Sciatic nerve (tissue), 2 donors: ENCODE results near the gene KLHL26. TPM values are rescaled to one million over a fixed set of nuclear protein-coding genes. Genes with fewer than 3 reads are reported as not detected.

Source experiments
- ATAC-seq: fragments of 200-7000 bp; cut with Tn5 transposase; one replicate; pipeline ENCODE4 v1.9.1; 2020; ENCODE audit warnings: mild to moderate bottlenecking, moderate library complexity
- DNase-seq: peaks from one replicate; pipeline ENCODE4 v3.0.0-alpha.2; 2020; ENCODE audit warnings: low spot score
- intact Hi-C: fragments of 100-400 bp; cut with DNase I; formaldehyde crosslinking; loops from one replicate; pipeline ENCODE4 v1.14.2; 2022
- total RNA-seq: library from RNA; stranded (reverse); fragmentation: NEBNext Ultra II Directional; extraction: Animal tissue kit (Norgen Biotek cat#: 25700); gene quantifications from one replicate; pipeline ENCODE4 v1.2.1, GENCODE V29; 2021
- donor health status: DM: no; HTN: no; CAD: no.
- donor health status: DM: no; HTN: no; CAD: no.

The KLHL26 gene
- total RNA-seq, 1 donor from 2014 or later, result 26.1 TPM

DNA sequence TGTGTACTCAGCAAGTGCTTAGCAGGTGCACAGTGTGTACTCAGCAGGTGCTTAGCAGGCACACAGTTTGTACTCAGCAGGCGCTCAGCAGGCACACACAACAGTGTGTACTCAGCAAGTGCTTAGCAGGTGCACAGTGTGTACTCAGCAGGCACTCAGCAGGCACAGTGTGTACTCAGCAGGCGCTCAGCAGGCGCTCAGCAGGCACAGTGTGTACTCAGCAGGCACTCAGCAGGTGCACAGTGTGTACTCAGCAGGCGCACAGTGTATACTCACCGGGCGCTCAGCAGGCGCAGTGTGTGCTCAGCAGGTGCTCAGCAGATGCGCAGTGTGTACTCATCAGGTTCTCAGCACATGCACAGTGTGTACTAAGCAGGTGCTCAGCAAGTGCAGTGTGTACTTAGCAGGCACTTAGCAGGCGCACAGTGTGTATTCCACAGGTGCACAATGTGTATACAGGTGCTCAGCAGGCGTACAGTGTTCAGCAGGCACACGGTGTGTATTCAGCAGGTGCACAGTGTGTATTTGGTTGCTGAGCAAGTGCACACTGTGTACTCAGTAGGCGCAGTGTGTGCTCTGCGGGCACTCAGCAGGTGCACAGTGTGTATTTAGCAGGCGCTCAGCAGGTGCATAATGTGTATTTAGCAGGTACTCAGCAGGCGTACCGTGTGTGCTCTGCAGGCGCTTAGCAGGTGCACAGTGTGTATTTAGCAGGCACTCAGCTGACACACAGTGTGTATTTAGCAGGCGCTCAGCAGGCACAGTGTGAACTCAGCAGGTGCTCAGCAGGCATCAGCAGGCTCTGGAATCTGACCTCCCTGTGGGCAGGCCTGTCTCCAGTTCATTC, 61.7 kb downstream of the KLHL26 start:
- ATAC-seq, result no peak
- intact Hi-C loops, result no loop called here
- DNase-seq, result no peak

DNA sequence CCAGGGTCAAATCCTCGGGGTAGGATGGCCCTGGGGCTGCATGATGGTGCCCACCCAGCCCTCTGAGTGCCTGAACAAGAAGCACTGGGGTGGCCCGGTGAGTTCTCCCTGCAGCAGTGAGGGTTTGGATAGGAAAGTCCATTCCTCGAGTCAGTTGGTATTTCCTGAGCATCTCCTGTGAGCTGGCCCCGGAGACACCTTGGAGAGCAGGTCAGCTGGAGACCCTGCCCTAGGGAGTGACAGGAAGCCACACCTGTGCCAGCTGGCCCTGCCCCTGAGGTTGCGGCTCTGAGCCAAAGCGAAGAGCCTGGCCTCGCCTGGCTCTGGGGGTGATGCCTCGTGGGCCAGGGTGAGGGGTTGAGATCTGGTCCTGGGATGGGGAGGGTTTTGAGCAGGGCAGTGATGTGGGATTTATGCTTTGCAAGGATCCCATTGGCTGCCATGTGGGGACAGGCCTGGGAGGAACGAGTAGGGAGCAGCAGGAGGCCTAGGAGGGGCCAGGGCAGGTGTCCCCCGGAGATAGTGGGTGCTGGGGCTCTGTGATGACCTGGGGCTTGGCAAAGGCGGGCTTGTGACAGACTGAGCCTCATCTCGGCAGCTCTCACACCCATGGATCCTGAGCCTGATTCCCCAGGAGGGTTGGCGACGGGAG, 62.7 kb downstream of the KLHL26 start:
- no peak for DNase-seq
- no peak for ATAC-seq
- intact Hi-C loops, result loop anchor here (1.0 kb wide), 1 partner anchor 242 kb away; no protein-coding TSS in a partner anchor

DNA sequence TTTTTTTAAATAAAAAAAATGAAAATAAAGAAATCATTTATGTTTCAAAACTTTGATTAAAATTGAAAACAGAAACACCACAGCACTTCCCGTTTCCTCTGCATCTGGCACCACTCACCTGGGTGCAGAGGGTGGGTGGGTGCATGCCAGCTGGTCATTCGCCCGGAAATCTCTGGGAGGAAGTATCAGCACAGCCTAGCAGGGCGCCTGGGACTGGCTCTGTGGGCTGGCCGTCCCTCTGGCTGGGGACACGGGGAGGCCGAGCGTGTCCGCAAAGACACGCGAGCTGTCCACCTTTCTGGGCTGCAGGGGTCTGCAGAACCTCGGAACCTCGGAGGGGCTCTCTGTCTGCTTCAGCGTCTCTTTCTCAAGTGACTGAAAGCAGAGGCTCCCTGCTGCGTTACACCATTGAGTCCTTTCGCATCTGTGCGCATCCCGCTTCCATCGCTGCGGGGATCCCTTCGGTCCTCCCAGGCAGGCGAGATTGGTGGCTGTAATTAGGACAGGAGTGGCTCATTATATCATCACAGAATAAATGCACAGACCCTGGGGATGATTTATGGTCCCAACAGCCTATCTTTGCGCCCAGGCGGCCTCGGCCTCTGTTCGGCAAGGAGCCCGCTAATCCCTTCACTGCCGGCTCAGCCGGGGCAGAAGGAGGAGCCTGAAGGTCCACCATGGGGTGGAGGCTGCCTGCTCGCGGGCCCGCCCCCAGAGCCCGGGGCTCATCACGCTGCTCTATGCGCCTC, 63.8 kb downstream of the KLHL26 start:
- ATAC-seq, result peak; percentile 92
- intact Hi-C loops, result loop anchor here (1.0 kb wide), 1 partner anchor 243 kb away; no protein-coding TSS in a partner anchor
- DNase-seq, result peak; percentile 85

DNA sequence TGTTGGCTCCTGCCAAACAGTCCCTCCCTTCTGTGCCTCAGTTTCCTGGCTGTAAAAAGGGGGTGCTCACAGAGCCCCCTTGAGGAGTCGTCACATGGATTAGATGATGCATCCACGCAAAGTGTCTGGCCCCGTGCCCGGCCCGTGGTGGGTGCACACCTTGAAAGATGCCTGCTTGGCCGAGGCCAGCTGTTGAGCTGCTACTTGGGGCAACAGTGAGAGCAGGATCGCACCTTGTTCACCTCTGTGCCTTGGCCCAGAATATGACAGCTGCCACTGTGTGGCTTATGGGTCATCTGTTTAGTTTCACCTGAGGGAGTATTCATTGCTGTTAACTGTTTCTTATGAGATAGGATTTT, 64.4 kb downstream of the KLHL26 start:
- ATAC-seq (no peak), DNase-seq (no peak)
- intact Hi-C loops, result no loop called here

DNA sequence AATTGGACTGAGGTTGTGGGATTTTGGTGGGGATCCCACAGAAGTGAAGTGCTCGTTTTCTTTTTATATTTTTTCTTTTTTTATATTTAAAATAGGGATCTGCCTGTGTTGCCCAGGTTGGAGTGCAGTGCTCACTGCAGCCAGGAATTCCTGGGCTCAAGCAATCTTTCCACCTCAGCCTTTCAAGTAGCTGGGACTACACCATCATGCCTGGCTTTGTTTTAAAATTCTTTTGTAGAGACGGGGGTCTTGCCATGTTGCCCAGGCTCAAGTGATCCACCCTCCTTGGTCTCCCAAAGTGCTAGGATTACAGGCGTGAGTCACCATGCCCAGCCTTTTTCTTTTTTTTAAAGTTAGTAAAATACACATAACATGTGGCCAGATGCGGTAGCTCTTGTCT, 67.2 kb downstream of the KLHL26 start:
- DNase-seq (no peak), ATAC-seq (no peak)
- intact Hi-C loops, result no loop called here

DNA sequence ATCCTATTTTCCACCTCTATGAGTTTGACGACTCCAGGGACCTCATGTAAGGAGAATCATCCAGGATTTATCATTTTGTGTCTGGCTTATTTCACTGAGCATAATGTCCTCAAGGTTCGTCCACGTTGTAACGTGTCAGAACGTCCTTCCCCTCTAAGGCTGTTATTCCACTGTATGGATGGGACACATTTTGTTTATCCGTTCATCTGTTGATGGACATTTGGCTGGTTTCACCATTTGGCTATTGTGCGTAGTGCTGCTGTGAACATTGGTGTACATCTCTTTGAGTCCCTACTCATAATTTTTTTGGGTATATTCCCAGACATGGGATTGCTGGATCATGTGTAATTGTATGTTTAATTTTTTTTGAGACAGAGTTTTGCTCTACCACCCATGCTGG, 68.1 kb downstream of the KLHL26 start:
- intact Hi-C loops, result no loop called here
- DNase-seq, result no peak
- ATAC-seq, result no peak

DNA sequence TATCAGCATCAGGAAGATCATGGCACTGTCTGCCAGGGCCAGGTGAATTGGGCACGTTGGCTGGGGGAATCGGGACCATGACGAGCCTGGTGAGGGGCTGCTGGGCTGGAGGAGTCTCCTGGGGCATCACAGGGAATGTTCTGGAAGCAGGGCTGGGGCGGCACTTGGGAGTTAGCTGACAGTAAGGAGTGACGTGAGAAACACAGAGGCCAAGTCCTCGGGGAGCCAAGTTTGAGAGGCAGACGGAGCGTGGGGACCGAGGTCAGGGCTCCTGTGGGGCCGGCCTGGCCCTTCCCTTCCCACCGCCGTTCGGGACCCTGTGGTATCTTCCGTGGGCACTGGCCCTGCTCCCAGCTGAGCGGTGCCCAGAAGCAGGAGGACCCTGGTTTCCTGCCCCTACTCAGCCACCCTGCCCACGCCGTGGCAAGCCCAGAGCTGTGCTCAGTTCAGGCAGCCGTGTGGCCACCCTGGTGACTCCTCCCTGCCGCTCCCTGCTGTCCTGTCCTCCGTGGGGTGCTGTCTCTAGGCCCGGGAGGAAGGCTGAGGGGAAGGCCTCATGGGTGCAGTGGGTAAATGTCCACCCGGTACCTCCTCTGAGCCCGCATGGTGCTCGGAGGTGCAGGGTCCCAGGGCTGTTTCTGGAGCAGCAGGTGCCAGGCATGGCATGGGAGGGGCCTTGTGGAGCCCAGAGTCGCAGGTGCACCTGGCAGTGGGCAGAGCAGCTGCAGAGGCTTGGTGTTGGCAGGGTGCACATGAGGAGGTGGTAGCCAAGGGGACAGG, 71.8 kb downstream of the KLHL26 start:
- intact Hi-C loops, result no loop called here
- DNase-seq, result no peak
- peak; percentile 6 for ATAC-seq

DNA sequence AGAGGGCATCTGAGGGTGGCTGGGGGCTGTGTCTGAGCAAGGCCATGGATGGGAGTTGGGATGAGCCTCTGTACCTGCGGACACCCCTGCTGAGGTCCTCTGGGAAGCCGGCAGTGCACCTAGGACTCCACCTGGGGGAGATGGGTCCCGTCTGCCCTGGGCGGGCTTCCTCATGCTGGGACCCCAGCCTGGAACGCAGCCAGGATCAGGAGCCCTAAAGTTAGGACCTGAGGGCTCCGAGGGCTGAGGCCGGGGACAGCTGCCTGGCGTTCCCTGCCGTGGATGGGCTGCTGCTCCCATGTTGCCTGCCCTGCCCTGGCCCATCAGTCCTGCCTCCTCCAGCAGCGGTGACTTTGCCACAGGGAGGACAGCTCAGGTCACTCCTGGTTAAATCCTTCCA, 72.7 kb downstream of the KLHL26 start:
- no peak for ATAC-seq
- no peak for DNase-seq
- intact Hi-C loops, result no loop called here

DNA sequence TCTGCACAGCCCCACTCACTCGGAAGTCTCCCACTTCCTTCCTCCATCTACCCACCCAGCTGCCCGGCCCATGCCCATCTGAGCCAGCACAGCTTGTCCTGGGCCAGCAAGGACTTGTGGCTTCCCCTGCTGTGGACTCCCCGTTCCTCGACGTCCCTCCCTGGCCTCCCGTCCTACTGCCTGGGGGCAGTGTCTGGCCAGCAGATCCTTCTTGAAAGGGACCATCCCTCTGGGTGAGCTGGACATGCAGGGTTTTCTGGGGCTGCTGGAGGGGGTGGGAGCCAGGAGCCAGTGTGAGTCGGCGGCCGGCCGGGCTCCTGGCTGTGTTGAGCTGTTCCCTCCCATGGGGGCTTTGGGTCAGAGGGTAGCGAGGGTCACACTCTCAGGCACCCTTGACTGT, 73.4 kb downstream of the KLHL26 start:
- DNase-seq (no peak), ATAC-seq (no peak)
- intact Hi-C loops, result no loop called here

DNA sequence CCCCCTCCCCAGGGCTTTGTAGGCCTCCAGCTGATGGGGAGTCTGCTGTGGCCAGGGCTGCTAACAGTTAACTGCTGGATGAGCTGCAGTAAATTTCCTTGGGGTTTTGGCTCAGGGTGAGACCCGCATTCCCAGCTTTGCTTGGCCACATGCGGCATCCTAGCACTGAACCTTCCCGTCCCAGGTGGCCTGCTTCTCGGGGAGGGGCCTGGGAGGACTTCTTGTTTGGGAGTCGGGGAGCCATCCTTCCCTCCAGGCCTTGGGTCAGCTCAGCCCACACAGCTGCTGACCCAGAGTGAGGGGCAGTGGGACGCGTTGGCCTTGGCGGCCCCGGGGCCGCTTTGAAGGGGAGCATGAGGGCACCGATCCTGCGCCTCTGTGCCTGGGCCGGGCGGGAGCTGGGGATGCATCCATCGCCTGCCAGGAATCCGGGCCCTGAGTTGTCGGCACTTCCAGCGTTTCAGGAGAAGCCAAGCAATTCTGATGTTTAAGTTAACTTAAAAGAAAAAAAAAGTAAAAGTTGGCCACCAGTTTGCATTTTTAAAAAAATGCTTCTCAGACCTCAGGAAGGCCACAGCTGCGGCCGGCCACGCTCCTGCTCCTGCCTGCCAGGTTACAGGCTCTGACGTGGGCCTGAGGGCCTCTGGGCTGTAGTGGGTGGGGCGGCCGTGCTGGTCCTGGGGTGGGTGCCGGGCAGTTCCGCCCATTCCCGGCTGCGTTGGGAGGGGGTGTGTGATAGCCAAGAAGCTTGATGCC, 74.3 kb downstream of the KLHL26 start:
- DNase-seq, result peak; percentile 83
- intact Hi-C loops, result no loop called here

DNA sequence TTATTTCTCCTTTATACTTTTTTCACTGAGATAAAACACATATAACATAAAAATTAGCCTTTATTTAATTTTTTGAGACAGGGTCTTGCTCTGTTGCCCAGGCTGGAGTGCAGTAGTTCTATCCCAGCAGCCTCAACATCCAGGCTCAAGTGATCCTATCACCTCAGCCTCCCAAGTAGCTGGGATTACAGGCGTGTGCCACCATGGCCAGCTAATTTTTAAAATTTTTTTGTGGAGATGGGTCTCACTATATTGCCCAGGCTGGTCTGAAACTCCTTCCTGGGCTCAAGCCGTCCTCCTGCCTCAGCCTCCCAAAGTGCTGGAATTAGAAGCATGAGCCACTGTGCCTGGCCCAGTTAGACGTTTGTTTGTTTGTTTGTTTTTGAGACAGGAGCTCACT, 75.1 kb downstream of the KLHL26 start:
- no peak for DNase-seq
- intact Hi-C loops, result no loop called here
- ATAC-seq, result no peak

More for the DNA sequence above, 74.3 kb downstream of the KLHL26 start:
- ATAC-seq, result peak; percentile 86

DNA sequence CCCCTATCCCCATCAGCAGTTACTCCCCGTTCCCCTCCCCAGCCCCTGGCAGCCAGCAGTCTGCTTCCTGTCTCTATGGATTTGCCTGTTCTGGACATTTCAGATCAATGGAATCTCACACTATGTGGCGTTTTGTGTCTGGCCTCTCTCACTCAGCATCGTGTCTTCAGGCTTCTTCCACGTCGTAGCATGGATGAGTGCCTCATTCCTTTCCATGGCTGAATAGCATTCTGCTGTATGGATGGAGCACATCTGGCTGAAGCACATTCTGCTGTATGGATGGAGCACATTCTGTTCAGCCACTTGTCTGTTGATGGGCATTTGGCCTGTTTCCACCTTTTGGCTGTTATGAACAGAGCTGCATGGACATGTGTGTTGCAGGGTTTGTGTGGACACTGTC, 76.2 kb downstream of the KLHL26 start:
- intact Hi-C loops, result no loop called here
- DNase-seq (no peak), ATAC-seq (no peak)

DNA sequence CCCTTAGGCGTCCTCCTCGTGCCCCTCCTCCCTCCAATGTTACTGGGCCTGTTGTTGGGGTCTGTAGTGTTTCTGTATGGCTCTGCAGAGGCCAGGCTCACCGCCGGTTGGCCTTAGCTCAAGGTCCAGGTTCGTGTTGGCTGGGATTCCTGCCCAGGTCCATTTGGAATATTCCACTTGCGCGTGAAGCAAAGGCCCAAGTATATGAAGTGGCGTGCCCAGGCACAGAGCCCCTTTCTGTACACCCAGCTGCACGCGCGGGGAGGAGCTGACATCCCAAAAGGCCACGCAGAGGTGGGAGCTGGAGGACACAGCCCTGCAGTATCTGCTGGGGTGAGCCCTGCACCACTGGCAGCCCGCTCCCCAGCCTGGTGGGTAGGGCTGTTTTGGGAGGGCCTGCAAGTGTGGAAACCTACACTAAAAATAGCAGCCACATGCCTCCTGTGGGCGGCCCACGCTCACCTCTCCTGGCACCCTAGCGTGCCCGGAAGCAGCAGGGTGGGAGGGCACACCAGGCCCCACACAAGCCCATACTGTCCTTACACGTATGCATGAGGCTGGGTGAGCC, 76.8 kb downstream of the KLHL26 start:
- intact Hi-C loops, result no loop called here
- no peak for DNase-seq
- no peak for ATAC-seq

DNA sequence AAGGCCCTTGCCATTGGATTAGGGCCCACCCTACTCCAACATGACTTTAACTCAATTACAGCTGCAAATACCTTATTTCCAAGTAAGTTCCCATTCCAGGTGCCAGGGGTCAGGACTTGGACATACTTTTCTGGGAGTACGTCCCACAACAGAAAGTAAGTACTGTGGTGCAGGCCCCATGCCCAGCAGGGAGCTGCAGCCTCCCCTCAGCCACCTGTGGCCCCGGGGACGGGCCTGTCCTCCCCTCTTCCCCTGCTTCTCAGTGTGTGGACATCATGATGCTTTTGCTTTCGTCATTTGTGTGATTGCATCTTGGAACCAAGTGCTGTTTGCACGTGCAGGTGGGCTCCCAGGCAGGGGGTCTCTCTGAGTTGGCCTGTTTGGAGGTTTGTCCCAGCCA, 78.6 kb downstream of the KLHL26 start:
- intact Hi-C loops, result no loop called here

DNA sequence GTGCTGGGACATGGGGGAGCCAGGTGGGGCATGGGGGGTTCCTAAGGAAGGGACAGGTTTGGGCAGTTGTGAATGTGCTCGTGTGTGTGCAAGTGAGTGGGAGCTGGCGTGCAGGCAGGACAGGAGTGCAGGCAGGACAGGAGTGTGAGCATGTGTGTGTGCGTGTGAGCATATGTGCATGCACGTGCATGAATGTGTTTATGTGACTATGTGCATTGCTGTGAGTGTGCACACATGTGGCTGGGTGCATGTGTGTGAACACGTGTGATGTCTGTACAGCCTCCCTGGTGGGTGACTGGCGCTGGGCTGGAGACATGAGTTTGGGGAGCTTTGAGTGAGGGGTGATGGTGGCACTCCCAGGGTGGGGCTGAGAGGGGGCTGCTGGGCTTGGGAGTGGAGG, 80.0 kb downstream of the KLHL26 start:
- intact Hi-C loops, result no loop called here
- no peak for ATAC-seq
- DNase-seq, result no peak

More for the DNA sequence above, 78.6 kb downstream of the KLHL26 start:
- DNase-seq (no peak), ATAC-seq (no peak)

DNA sequence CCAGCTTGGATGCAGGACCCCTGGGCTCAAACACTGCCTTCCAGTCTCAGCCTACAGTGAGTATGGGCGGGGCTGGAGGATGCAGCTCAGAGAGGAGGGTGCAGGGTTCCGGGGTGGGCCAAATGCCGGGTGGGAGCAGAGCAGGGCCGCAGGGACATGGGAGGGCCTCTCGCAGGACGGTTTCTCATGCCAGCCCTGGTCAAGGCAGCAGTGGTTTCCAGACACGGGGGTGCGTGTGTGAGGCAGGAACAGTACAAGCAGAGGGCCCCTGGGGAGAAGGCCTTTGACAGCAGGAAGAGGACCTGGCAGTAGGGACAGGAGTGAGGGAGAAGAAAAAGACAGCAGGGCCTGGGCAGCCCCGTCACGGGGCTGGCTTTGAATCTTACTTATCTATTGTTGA, 80.8 kb downstream of the KLHL26 start:
- ATAC-seq (no peak), DNase-seq (no peak)
- intact Hi-C loops, result no loop called here

DNA sequence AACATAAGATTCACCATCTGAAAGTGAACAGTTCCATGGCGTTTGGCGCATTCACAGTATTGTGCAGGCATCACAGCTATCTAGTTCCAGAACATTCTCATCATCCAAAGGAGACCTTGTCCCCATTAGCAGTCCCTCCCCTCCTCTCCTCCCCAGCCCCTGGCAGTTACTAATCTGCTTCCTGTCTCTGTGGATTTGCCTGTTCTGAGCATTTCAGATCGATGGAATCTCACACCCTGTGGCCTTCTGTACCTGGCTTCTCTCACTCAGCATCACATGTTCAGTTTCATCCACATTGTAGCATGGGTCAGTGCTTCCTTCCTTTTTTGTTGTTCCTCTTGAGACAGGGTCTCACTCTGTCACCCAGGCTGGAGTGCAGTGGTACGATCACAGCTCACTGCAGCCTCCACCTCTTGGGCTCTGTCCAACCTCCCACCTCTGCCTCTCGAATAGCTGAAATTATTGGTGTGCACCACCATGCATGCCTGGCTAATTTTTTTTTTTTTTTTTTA, 81.2 kb downstream of the KLHL26 start:
- DNase-seq, result no peak
- intact Hi-C loops, result no loop called here
- ATAC-seq, result no peak

DNA sequence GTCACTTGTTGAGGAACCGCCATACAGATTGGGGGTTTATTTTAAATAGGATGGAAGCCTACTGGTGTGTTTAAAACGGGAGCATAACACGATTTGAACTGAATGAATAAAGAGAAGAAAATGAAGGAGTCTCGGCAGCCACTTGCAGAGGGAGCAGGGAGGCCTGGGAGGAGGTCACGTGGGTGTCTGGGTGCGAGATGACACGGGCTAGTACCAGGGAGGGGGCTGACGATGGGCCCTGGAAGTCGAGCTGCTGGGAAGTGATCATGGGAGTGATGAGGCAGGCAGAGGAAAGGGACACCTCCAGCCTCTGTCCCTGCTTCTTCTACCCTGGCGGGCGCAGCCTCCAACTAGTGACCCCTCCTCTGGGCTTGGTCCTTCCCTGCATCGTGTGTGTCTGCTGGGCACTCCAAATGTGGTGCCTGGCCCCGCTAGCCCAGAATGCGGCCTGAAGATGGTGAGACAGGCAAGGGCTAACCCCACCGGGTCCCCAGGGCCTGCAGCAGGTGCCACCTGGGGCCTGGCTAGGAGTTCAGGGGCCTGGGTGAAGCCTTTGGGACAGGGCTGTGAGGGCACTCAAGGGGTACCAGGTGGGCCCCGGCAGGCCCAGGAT, 82.1 kb downstream of the KLHL26 start:
- ATAC-seq, result no peak
- DNase-seq, result no peak
- intact Hi-C loops, result no loop called here
